Measurements from ENCODE around the gene ADAMTS20. TPM values are rescaled to one million over a fixed set of nuclear protein-coding genes. Genes with fewer than 3 reads are reported as not detected.

Gene ADAMTS20
- total RNA-seq, 8 experiments from 2014 or later, result 0.05 to 4.8 (median 2.4) TPM; not detected in 2

- ATAC-seq (replicated peaks in 6 of 8), result peak in 1 of 8 experiments; percentile 72
- Histone ChIP-seq H3K4me1 (replicated peaks in 1 of 2) (peaks cover 0 to 4% of the 10 kb centered on the region in 2 donors), H3K27ac (no peak overlapping the region), H3K4me3 (no peak overlapping the region)
- in situ Hi-C loops (cut with MboI; ENCODE audit: low pct_unique_long_range_greater_than_20kb in 2 of 9, low sequenced_read_pairs in 9 of 9, unreplicated experiment in 9 of 9), result no loop called here
Observed at GRCh38 chr12:43315961-43316360, 236.0 kb downstream of the ADAMTS20 start.

- ATAC-seq (replicated peaks in 6 of 8), result no peak
- Histone ChIP-seq H3K4me1 (replicated peaks in 1 of 2) (peaks cover 0 to 4% of the 10 kb centered on the region in 2 donors), H3K4me3 (no peak overlapping the region), H3K27ac (no peak overlapping the region)
- 28 to 100% (median 85%) methylated on average over 1 to 4 of the region's 4 CpGs for WGBS, 10 experiments
- in situ Hi-C loops (cut with MboI; ENCODE audit: low pct_unique_long_range_greater_than_20kb in 2 of 9, low sequenced_read_pairs in 9 of 9, unreplicated experiment in 9 of 9), result no loop called here
Observed at GRCh38 chr12:43312991-43313505, 239.0 kb downstream of the ADAMTS20 start.

- ATAC-seq (replicated peaks in 6 of 8), result no peak
- in situ Hi-C loops (cut with MboI; ENCODE audit: low pct_unique_long_range_greater_than_20kb in 2 of 9, low sequenced_read_pairs in 9 of 9, unreplicated experiment in 9 of 9), result no loop called here
- no peak overlapping the region for H3K27ac ChIP-seq
- no peaks in the 10 kb centered on the region for H3K4me1 ChIP-seq (replicated peaks in 1 of 2)
- no peak overlapping the region for H3K4me3 ChIP-seq
Observed at GRCh38 chr12:43310596-43310995, 241.4 kb downstream of the ADAMTS20 start.

- ATAC-seq (replicated peaks in 6 of 8), result peak in 1 of 8 experiments; percentile 73
- H3K27ac ChIP-seq, result no peak overlapping the region
- WGBS, 10 experiments, result 19 to 100% (median 94%) methylated on average over 1 to 3 of the region's 3 CpGs; no CpG with 5 or more reads in 3 of the 10 experiments
- H3K4me1 ChIP-seq (replicated peaks in 1 of 2), result no peaks in the 10 kb centered on the region
- no peak overlapping the region for H3K4me3 ChIP-seq
- in situ Hi-C loops (cut with MboI; ENCODE audit: low pct_unique_long_range_greater_than_20kb in 2 of 9, low sequenced_read_pairs in 9 of 9, unreplicated experiment in 9 of 9), result no loop called here
Observed at GRCh38 chr12:43309959-43310358, 242.0 kb downstream of the ADAMTS20 start.

- Histone ChIP-seq H3K4me3 (no peak overlapping the region), H3K4me1 (replicated peaks in 1 of 2) (no peaks in the 10 kb centered on the region), H3K27ac (no peak overlapping the region)
- peak in 1 of 8 experiments; percentile 51 for ATAC-seq (replicated peaks in 6 of 8)
- WGBS, 10 experiments, result 55 to 100% (median 87%) methylated on average over 1 to 3 of the region's 3 CpGs; no CpG with 5 or more reads in 4 of the 10 experiments
- in situ Hi-C loops (cut with MboI; ENCODE audit: low pct_unique_long_range_greater_than_20kb in 2 of 9, low sequenced_read_pairs in 9 of 9, unreplicated experiment in 9 of 9), result no loop called here
Observed at GRCh38 chr12:43308776-43309175, 243.2 kb downstream of the ADAMTS20 start.

GRCh38 chr12:43307126-43307525, 244.9 kb downstream of the ADAMTS20 start:
- in situ Hi-C loops (cut with MboI; ENCODE audit: low pct_unique_long_range_greater_than_20kb in 2 of 9, low sequenced_read_pairs in 9 of 9, unreplicated experiment in 9 of 9), result no loop called here
- H3K4me3 ChIP-seq, result no peak overlapping the region
- 57 to 100% (median 90%) methylated on average over 2 of the region's 2 CpGs; no CpG with 5 or more reads in 1 of the 10 experiments for WGBS, 10 experiments
- no peaks in the 10 kb centered on the region for H3K4me1 ChIP-seq (replicated peaks in 1 of 2)
- H3K27ac ChIP-seq, result no peak overlapping the region
- ATAC-seq (replicated peaks in 6 of 8), result no peak

GRCh38 chr12:43306066-43306465, 245.9 kb downstream of the ADAMTS20 start:
- 0 to 100% (median 86%) methylated on average over 1 to 3 of the region's 3 CpGs; no CpG with 5 or more reads in 1 of the 10 experiments for WGBS, 10 experiments
- Histone ChIP-seq H3K4me1 (replicated peaks in 1 of 2) (no peaks in the 10 kb centered on the region), H3K27ac (no peak overlapping the region), H3K4me3 (no peak overlapping the region)
- in situ Hi-C loops (cut with MboI; ENCODE audit: low pct_unique_long_range_greater_than_20kb in 2 of 9, low sequenced_read_pairs in 9 of 9, unreplicated experiment in 9 of 9), result no loop called here
- peak in 1 of 8 experiments; percentile 19 for ATAC-seq (replicated peaks in 6 of 8)

GRCh38 chr12:43305065-43305464, 246.9 kb downstream of the ADAMTS20 start:
- Histone ChIP-seq H3K4me3 (no peak overlapping the region), H3K27ac (no peak overlapping the region), H3K4me1 (replicated peaks in 1 of 2) (no peaks in the 10 kb centered on the region)
- in situ Hi-C loops (cut with MboI; ENCODE audit: low pct_unique_long_range_greater_than_20kb in 2 of 9, low sequenced_read_pairs in 9 of 9, unreplicated experiment in 9 of 9), result no loop called here
- no CpG with 5 or more reads among the region's 2 CpGs for WGBS, 10 experiments
- no peak for ATAC-seq (replicated peaks in 6 of 8)

Other genes starting within 250 kb of the ADAMTS20 start
- 10 to 100 TPM in 7 of 8 experiments, 1 to 10 TPM in 1; 8.9 to 21.7 (median 13.4) TPM for gene PUS7L, start 206.6 kb upstream of the ADAMTS20 start, total RNA-seq
- 10 to 100 TPM in 4 of 8 experiments, 1 to 10 TPM in 4; 4.2 to 18.4 (median 7.8) TPM for gene IRAK4, start 206.7 kb upstream of the ADAMTS20 start, total RNA-seq